ENCODE results near the gene SMYD2. TPM values are rescaled to one million over a fixed set of nuclear protein-coding genes. Genes with fewer than 3 reads are reported as not detected.

Gene SMYD2
- total RNA-seq, 4 donors from 2014 or later, result 10.5 to 23.7 (median 15.0) TPM

DNA sequence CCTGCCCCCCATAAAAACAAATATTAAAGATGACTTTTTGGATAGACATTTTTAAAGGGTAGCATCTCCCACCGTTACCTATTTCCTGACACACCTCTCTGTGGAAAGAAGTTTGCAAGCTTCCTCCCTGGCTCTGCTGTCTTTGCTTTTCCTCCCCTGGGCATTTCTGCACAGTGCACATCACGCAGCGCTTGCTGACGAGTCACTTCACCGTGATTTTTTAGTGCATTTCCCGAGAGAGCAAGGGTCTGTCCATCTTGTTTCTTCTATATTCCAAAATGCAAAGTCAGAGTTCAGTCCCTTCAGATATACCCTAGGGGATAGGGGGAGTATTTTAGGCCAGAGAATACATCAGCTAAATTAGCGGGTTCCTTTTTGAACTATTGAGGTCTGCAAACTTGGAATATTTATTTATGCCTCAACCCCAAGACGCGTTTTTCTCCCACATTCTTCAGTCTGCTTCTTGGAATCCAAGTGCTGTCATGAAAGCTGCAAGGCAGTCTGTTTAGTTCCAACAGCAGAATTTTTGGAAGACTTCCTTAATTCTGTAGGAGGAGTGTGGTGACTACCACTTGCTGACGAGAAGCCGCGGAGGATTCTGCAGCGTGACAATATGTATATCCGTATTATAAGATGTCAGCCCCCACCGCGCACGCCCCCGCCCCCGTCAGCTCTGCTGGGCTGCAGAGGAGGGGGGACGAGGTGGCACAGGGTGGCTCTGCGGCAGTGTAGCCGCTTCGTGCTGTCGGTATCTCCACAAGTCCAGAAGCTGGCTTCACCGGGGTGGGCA lies 22.4 kb downstream of the SMYD2 start:
- Histone ChIP-seq H3K4me3 (no peak overlapping the region), H3K27ac (no peak overlapping the region), H3K27me3 (no peaks in the 10 kb centered on the region), H3K4me1 (peaks cover 0 to 3% (median 0%) of the 10 kb centered on the region in 4 donors), H3K36me3 (no peaks in the 10 kb centered on the region), H3K9me3 (no peaks in the 10 kb centered on the region)
- DNase-seq (ENCODE audit: low spot score in 2 of 2), result no peak
- 52 to 64% methylated on average over 25 of the region's 25 CpGs for WGBS, 2 donors
- TF ChIP-seq EP300 (IDR thresholded peaks at IDR 0.05), result no peak
- no peak for TF ChIP-seq POLR2A (IDR thresholded peaks at IDR 0.05)
- TF ChIP-seq, protein P1, sequence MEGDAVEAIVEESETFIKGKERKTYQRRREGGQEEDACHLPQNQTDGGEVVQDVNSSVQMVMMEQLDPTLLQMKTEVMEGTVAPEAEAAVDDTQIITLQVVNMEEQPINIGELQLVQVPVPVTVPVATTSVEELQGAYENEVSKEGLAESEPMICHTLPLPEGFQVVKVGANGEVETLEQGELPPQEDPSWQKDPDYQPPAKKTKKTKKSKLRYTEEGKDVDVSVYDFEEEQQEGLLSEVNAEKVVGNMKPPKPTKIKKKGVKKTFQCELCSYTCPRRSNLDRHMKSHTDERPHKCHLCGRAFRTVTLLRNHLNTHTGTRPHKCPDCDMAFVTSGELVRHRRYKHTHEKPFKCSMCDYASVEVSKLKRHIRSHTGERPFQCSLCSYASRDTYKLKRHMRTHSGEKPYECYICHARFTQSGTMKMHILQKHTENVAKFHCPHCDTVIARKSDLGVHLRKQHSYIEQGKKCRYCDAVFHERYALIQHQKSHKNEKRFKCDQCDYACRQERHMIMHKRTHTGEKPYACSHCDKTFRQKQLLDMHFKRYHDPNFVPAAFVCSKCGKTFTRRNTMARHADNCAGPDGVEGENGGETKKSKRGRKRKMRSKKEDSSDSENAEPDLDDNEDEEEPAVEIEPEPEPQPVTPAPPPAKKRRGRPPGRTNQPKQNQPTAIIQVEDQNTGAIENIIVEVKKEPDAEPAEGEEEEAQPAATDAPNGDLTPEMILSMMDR (IDR thresholded peaks at IDR 0.05), result no peak

DNA sequence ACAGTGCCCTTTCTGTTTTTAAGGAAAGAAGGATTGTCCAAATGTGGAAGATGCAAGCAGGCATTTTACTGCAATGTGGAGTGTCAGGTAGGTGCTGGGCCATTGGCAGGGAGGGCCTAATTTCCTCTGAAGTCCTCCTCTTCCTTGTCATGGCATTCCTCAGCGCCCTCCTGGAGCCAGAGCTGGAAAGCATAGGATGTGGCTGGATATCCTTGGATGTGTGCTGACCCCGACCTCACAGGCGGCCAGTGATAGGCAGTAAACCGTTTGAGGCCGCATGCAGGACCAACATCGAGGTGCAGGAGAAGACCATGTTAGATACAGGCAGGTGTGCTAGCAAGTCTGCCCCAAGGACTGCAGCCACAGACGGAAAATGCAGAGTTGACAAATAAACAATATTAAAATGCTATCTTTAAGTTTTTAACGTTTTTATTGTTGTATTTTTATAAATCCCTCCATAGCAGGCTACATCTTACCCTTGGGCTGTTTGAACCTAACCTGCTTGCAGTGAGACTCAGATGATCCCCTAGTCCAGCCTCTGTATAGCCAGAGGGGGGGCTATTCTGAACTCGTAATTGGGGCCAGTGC lies 24.3 kb downstream of the SMYD2 start:
- H3K27me3 ChIP-seq, result no peaks in the 10 kb centered on the region

DNA sequence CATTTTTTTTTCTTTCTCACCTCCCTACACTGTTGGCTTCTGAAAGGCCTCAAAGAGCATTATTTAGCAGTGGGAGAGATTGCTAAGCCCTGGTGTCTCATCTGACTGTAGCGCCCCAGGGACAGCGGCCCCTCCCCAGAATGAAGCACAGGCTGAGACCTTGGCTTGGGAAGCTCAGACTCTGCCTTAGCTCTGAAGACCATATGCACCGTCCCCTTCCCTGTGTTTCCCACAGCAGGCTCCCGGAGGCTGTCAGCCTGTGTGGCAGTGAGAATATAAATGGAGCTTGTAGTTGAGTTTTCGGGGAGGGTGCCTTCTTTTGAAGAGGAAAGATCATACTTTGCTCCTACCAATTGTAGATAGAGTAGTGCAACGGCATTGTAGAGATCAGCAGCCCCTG lies 25.3 kb downstream of the SMYD2 start:
- no peak for DNase-seq (ENCODE audit: low spot score in 2 of 2)
- H3K36me3 ChIP-seq, result no peaks in the 10 kb centered on the region
- H3K27me3 ChIP-seq, result no peaks in the 10 kb centered on the region
- H3K27ac ChIP-seq, result no peak overlapping the region
- peaks cover 0 to 8% (median 0%) of the 10 kb centered on the region in 4 donors for H3K4me1 ChIP-seq
- no peak overlapping the region for H3K4me3 ChIP-seq
- WGBS, 2 donors, result 84% methylated on average over 6 of the region's 6 CpGs
- no peaks in the 10 kb centered on the region for H3K9me3 ChIP-seq
- TF ChIP-seq POLR2A (IDR thresholded peaks at IDR 0.05) (no peak), EP300 (IDR thresholded peaks at IDR 0.05) (no peak)
- TF ChIP-seq, protein P1 (IDR thresholded peaks at IDR 0.05), result no peak

More for the DNA sequence above, 24.3 kb downstream of the SMYD2 start:
- Histone ChIP-seq H3K4me3 (no peak overlapping the region), H3K9me3 (no peaks in the 10 kb centered on the region), H3K27ac (no peak overlapping the region), H3K36me3 (no peaks in the 10 kb centered on the region), H3K4me1 (peaks cover 0 to 8% (median 0%) of the 10 kb centered on the region in 4 donors)
- 86 to 90% methylated on average over 9 of the region's 9 CpGs for WGBS, 2 donors
- TF ChIP-seq EP300 (IDR thresholded peaks at IDR 0.05) (no peak), POLR2A (IDR thresholded peaks at IDR 0.05) (no peak)
- TF ChIP-seq, protein P1 (IDR thresholded peaks at IDR 0.05), result no peak
- no peak for DNase-seq (ENCODE audit: low spot score in 2 of 2)

- DNase-seq (ENCODE audit: low spot score in 2 of 2), result no peak
- Histone ChIP-seq H3K27me3 (no peaks in the 10 kb centered on the region), H3K36me3 (no peaks in the 10 kb centered on the region), H3K27ac (peak overlapping the region in 1 of 4 donors; percentile 9), H3K4me1 (peaks cover 0 to 4% (median 0%) of the 10 kb centered on the region in 4 donors), H3K9me3 (no peaks in the 10 kb centered on the region), H3K4me3 (no peak overlapping the region)
- no peak for TF ChIP-seq POLR2A (IDR thresholded peaks at IDR 0.05)
- no peak for TF ChIP-seq EP300 (IDR thresholded peaks at IDR 0.05)
- TF ChIP-seq, protein P1 (IDR thresholded peaks at IDR 0.05), result no peak
- WGBS, 2 donors, result 47% methylated on average over 3 of the region's 3 CpGs
Measured at GRCh38 chr1:214310010-214310409, 29.1 kb downstream of the SMYD2 start.
